Stimulated activated CD8-positive, alpha-beta memory T cell treated with anti-CD3 and anti-CD28 coated beads, Interleukin-7, amount 100 ng/mL, for 1 hour (primary cell): ENCODE data around the gene HEMK1.

Experiments
- DNase-seq, 2 donors: peaks; one replicate each; pipeline ENCODE4 v3.0.0-alpha.2; 2020; ENCODE audit warnings: low read depth in 2 of 2

The HEMK1 gene

GRCh38 chr3:50600141-50600753, 30.9 kb downstream of the HEMK1 start:
- no peak for DNase-seq

GRCh38 chr3:50600841-50601591, 31.7 kb downstream of the HEMK1 start:
- peak; percentile 70 to 76 for DNase-seq

GRCh38 chr3:50602595-50603191, 33.4 kb downstream of the HEMK1 start:
- no peak for DNase-seq

- DNase-seq: no peak
These were observed 34.2 kb downstream of the HEMK1 start for GRCh38 chr3:50603261-50604109.

GRCh38 chr3:50604110-50604621, 34.8 kb downstream of the HEMK1 start:
- DNase-seq: no peak

- DNase-seq: no peak
These were observed 35.6 kb downstream of the HEMK1 start for GRCh38 chr3:50604628-50605588.

GRCh38 chr3:50605901-50606326, 36.6 kb downstream of the HEMK1 start:
- no peak for DNase-seq

- DNase-seq: no peak
These were observed 37.3 kb downstream of the HEMK1 start for GRCh38 chr3:50606596-50606995.

GRCh38 chr3:50607271-50608091, 38.2 kb downstream of the HEMK1 start:
- DNase-seq: no peak

GRCh38 chr3:50608278-50608677, 39.0 kb downstream of the HEMK1 start:
- DNase-seq: no peak

- no peak for DNase-seq
These were observed 39.9 kb downstream of the HEMK1 start for GRCh38 chr3:50609071-50609762.

GRCh38 chr3:50609763-50610085, 40.4 kb downstream of the HEMK1 start:
- no peak for DNase-seq

- no peak for DNase-seq
These were observed 41.1 kb downstream of the HEMK1 start for GRCh38 chr3:50610181-50610971.

- no peak for DNase-seq
These were observed 41.7 kb downstream of the HEMK1 start for GRCh38 chr3:50610992-50611463.

GRCh38 chr3:50611464-50612233, 42.3 kb downstream of the HEMK1 start, which contains the start of gene CISH:
Gene CISH (minus strand): TSS chr3:50611774. CDS start chr3:50611650, 124 bp downstream.
- DNase-seq: peak; percentile 94 to 95

- DNase-seq: no peak
These were observed 43.0 kb downstream of the HEMK1 start for GRCh38 chr3:50612234-50612882.
